IPS-15b (cell line): ENCODE measurements around the gene PAM.

Experiments
- H3K27me3 ChIP-seq: one replicate; pipeline ENCODE4 v1.6.1; 2013; ENCODE audit warnings: low read length; ENCODE audit not compliant: control insufficient read depth, insufficient read depth
- H3K36me3 ChIP-seq: one replicate; pipeline ENCODE4 v1.6.1; 2013; ENCODE audit warnings: low read length; ENCODE audit not compliant: control insufficient read depth, insufficient read depth
- H3K4me1 ChIP-seq: one replicate; pipeline ENCODE4 v1.6.1; 2013; ENCODE audit warnings: mild to moderate bottlenecking, low read length; ENCODE audit not compliant: control insufficient read depth, insufficient read depth
- H3K4me3 ChIP-seq: one replicate; pipeline ENCODE4 v1.5.1; 2013; ENCODE audit warnings: low read depth, low read length
- H3K9ac ChIP-seq: one replicate; pipeline ENCODE4 v1.6.1; 2013; ENCODE audit warnings: low read depth, mild to moderate bottlenecking, low read length
- H3K9me3 ChIP-seq: one replicate; pipeline ENCODE4 v1.6.1; 2013; ENCODE audit warnings: mild to moderate bottlenecking, low read length; ENCODE audit not compliant: control insufficient read depth, insufficient read depth

The PAM gene

DNA sequence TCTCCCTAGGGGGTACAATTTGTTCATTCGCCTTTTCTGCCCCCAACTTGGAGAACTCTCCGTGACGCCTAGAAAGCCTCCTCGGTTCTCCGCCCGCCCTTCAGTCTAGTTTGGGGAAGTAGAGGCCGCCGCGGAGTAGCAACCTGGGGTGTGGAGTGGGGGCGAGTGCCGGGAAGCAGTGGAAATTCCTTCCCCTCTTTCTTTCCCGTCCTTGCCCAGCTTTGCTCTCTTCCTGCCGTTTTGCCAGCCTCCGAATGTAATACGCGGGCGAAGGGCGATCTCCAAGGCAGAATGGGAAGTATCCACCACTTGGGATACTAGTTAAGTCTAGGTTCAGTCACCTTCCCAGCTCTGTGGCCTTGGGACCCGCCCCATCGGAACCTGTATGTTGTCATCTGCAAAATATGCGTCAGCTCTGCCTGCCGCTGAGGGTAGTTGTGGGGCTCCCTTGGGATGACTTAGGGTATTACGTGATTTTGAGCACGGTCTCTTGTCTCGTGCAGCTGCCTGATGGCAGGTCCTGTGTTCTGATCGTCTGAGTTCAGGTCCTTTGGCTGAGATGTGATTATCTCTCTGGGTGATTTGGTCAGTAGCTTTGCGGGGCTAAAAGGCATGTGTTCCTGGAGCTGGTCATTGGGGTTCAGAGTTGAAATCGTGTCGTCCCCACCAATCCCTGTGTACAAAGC lies 724 bp downstream of the PAM start:
- no peaks in the 10 kb centered on the region for H3K9me3 ChIP-seq
- peaks cover 7% of the 10 kb centered on the region for H3K4me1 ChIP-seq
- peak overlapping the region; percentile 83 for H3K4me3 ChIP-seq
- H3K27me3 ChIP-seq, result peaks cover 27% of the 10 kb centered on the region
- H3K9ac ChIP-seq, result peak overlapping the region; percentile 40
- H3K36me3 ChIP-seq, result no peaks in the 10 kb centered on the region

DNA sequence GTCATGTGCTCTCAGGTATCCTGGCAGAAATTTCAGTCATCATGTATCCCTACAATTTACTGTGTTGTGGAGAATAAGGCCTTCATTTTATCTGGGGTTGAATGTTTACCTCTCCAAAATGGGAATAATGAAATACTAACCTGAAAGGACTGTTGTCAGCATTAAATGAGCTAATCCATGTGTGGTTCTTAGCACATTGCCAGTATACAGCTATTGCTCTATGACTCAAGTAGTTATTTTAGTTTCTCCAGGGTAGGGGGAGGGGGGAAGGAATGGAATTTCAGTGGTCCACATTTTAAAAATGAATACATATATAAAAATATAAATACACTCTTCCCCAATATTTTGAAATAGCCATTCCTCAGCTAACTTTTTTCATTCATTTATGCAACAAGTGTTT lies 3.5 kb downstream of the PAM start:
- Histone ChIP-seq H3K4me1 (peaks cover 15% of the 10 kb centered on the region), H3K9me3 (no peaks in the 10 kb centered on the region), H3K9ac (no peak overlapping the region)

DNA sequence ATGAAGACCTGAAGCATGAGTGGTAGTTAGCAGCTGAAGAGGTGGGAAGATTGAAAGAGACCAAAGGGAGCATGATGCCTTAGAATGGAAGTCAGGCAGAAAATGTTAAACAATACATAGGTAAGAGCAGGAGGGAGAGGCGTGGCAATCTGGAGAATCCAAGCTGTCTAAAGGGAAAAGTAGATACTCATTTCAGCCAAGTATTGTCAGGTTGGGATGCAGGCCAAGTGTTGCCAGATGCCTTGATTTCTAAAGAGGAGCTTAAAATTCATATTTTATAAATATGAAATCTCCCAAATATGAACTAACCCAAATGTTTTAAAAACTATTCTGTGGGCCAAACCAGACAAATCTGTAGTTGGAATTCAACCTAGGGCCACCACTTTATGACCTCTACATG lies 4.2 kb downstream of the PAM start:
- H3K9ac ChIP-seq, result no peak overlapping the region
- H3K4me1 ChIP-seq, result peaks cover 15% of the 10 kb centered on the region
- H3K9me3 ChIP-seq, result no peaks in the 10 kb centered on the region
- peaks cover 8% of the 10 kb centered on the region for H3K27me3 ChIP-seq
- no peaks in the 10 kb centered on the region for H3K36me3 ChIP-seq
- H3K4me3 ChIP-seq, result no peak overlapping the region

More for the DNA sequence above, 3.5 kb downstream of the PAM start:
- H3K4me3 ChIP-seq, result no peak overlapping the region
- H3K36me3 ChIP-seq, result no peaks in the 10 kb centered on the region
- peaks cover 14% of the 10 kb centered on the region for H3K27me3 ChIP-seq

- peaks cover 15% of the 10 kb centered on the region for H3K4me1 ChIP-seq
- H3K9me3 ChIP-seq, result no peaks in the 10 kb centered on the region
- H3K36me3 ChIP-seq, result no peaks in the 10 kb centered on the region
- no peak overlapping the region for H3K4me3 ChIP-seq
- no peak overlapping the region for H3K9ac ChIP-seq
- H3K27me3 ChIP-seq, result peaks cover 8% of the 10 kb centered on the region
These were observed 4.6 kb downstream of the PAM start for GRCh38 chr5:102759700-102760099.

GRCh38 chr5:102760815-102761214 lies 5.7 kb downstream of the PAM start:
- no peaks in the 10 kb centered on the region for H3K9me3 ChIP-seq
- H3K27me3 ChIP-seq, result peaks cover 8% of the 10 kb centered on the region
- H3K4me3 ChIP-seq, result no peak overlapping the region
- no peaks in the 10 kb centered on the region for H3K36me3 ChIP-seq
- H3K9ac ChIP-seq, result no peak overlapping the region
- peaks cover 15% of the 10 kb centered on the region for H3K4me1 ChIP-seq

- Histone ChIP-seq H3K27me3 (no peaks in the 10 kb centered on the region), H3K4me3 (no peak overlapping the region), H3K9me3 (no peaks in the 10 kb centered on the region), H3K36me3 (no peaks in the 10 kb centered on the region), H3K4me1 (peaks cover 11% of the 10 kb centered on the region), H3K9ac (peak overlapping the region; percentile 18)
These were observed 7.0 kb downstream of the PAM start for GRCh38 chr5:102762095-102762534.

- H3K36me3 ChIP-seq, result no peaks in the 10 kb centered on the region
- no peak overlapping the region for H3K4me3 ChIP-seq
- no peaks in the 10 kb centered on the region for H3K27me3 ChIP-seq
- H3K9ac ChIP-seq, result no peak overlapping the region
- H3K9me3 ChIP-seq, result no peaks in the 10 kb centered on the region
- peaks cover 11% of the 10 kb centered on the region for H3K4me1 ChIP-seq
These were observed 7.6 kb downstream of the PAM start for GRCh38 chr5:102762562-102763227.

- H3K9ac ChIP-seq, result no peak overlapping the region
- H3K4me3 ChIP-seq, result no peak overlapping the region
These were observed 8.6 kb downstream of the PAM start for GRCh38 chr5:102763734-102764133.

DNA sequence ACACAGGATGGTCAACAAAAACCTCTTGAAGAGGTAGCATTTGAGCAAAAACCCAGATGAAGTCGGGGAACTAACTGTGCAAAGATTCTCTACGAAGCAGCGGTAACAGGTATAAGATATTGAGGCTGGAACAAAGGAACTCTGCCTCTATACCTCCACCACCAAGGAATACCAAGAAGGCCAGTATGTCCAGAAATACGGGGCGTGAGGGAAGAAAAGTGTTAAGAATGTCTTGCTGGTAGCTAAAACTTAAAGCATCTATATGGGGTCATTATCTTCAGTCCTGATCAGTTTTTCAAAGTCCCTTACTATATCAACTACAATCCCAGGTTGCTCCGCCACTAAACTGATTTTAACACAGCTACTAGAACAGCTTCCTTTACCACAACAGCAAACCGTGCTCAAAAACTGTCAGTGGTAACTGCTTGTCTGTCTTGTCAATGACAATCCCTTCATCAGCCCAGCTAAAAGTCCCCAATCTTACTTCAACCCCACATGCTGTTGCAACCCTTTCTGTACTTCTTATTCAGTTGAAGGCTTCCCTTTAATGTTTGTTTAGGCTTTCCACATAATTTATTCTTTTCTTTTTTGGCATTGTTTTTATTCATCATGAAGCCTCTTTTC lies 9.4 kb downstream of the PAM start:
- no peaks in the 10 kb centered on the region for H3K27me3 ChIP-seq
- no peaks in the 10 kb centered on the region for H3K36me3 ChIP-seq
- H3K9ac ChIP-seq, result no peak overlapping the region
- no peaks in the 10 kb centered on the region for H3K9me3 ChIP-seq
- H3K4me1 ChIP-seq, result peaks cover 11% of the 10 kb centered on the region
- no peak overlapping the region for H3K4me3 ChIP-seq

More at GRCh38 chr5:102763734-102764133, 8.6 kb downstream of the PAM start:
- H3K27me3 ChIP-seq, result no peaks in the 10 kb centered on the region
- H3K4me1 ChIP-seq, result peaks cover 11% of the 10 kb centered on the region
- no peaks in the 10 kb centered on the region for H3K36me3 ChIP-seq
- no peaks in the 10 kb centered on the region for H3K9me3 ChIP-seq

- peaks cover 14% of the 10 kb centered on the region for H3K4me1 ChIP-seq
- H3K9ac ChIP-seq, result no peak overlapping the region
- no peaks in the 10 kb centered on the region for H3K27me3 ChIP-seq
- H3K9me3 ChIP-seq, result no peaks in the 10 kb centered on the region
- no peak overlapping the region for H3K4me3 ChIP-seq
- H3K36me3 ChIP-seq, result no peaks in the 10 kb centered on the region
These were observed 10.2 kb downstream of the PAM start for GRCh38 chr5:102765350-102765749.

DNA sequence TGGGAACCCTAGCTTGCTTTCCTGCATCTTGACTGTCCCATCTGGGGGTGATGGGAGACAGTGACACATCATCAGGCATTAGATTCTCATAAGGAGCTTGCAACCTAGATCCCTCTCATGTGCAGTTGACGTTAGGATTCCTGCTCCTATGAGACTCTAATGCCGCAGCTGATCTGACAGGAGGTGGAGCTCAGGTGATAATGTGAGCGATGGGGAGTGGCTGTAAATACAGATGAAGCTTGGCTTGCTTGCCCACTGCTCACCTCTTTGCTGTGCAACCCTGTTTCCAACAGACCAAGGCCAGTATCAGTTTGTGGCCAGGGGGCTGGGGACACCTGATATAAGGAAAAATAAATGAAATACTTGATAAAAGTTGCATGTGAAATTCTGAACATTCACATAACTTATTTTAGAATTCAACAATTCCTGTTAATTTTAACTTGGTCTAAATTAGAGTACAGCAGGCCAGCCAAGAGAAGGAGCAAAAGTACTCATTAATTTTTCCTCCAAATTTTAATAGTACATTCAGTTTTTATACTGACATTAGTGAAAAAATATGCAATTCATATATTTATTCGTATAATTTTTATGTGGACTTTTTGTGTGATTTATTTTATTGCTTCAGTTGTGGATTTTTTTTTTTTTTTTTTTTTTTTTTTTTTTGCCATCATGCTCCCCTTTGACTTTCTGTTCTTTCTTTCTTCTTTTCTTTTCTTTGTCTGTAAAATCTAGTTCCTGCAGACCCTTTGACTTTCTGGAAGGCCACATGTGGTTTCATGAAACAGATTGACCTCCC lies 11.4 kb downstream of the PAM start:
- H3K4me3 ChIP-seq, result no peak overlapping the region
- peaks cover 14% of the 10 kb centered on the region for H3K4me1 ChIP-seq
- no peaks in the 10 kb centered on the region for H3K36me3 ChIP-seq
- no peaks in the 10 kb centered on the region for H3K9me3 ChIP-seq
- H3K27me3 ChIP-seq, result no peaks in the 10 kb centered on the region
- no peak overlapping the region for H3K9ac ChIP-seq
